K562 (cell line): ENCODE results near the gene PLEKHA8. TPM values are rescaled to one million over a fixed set of nuclear protein-coding genes. Genes with fewer than 3 reads are reported as not detected.

Source experiments
- ELF2 ChIP-seq: fragments of 250-450 bp; sonication (Bioruptor Pico); IDR thresholded peaks from 2 replicates; pipeline ENCODE4 v1.5.0; 2021; ENCODE audit warnings: mild to moderate bottlenecking
- EP400 ChIP-seq: fragments of 450-650 bp; IDR thresholded peaks from 2 replicates; pipeline ENCODE4 v1.6.1; 2017; ENCODE audit warnings: antibody characterized with exemption, mild to moderate bottlenecking, moderate library complexity
- FOXK1 ChIP-seq: sonication (generic); formaldehyde crosslinking; IDR thresholded peaks from 2 replicates; pipeline ENCODE4 v1.8.0; 2022; ENCODE audit warnings: missing genetic modification reagents, mild to moderate bottlenecking, borderline replicate concordance
- HNRNPK ChIP-seq: fragments of 200-400 bp; formaldehyde crosslinking; IDR thresholded peaks from one replicate; pipeline ENCODE4 v1.6.1; 2018; ENCODE audit warnings: mild to moderate bottlenecking, low read depth, low read length; ENCODE audit not compliant: poor library complexity, severe bottlenecking
- HNRNPL ChIP-seq: fragments of 200-400 bp; formaldehyde crosslinking; IDR thresholded peaks from 2 replicates; pipeline ENCODE4 v1.6.1; 2017; ENCODE audit warnings: low read depth, mild to moderate bottlenecking, low read length
- KLF13 ChIP-seq: fragments of 450-650 bp; IDR thresholded peaks from 2 replicates; pipeline ENCODE4 v1.6.1; 2016; ENCODE audit warnings: missing genetic modification characterization, low read depth, mild to moderate bottlenecking, missing compliant biosample characterization, moderate library complexity, borderline replicate concordance
- PHF21A ChIP-seq: fragments of 450-650 bp; IDR thresholded peaks from 2 replicates; pipeline ENCODE4 v1.6.1; 2017; ENCODE audit warnings: low read depth, borderline replicate concordance
- SMARCE1 ChIP-seq: fragments of 450-650 bp; IDR thresholded peaks from 2 replicates; pipeline ENCODE4 v1.7.1; 2016; ENCODE audit warnings: mild to moderate bottlenecking
- SNAPC5 ChIP-seq: fragments of 250-450 bp; sonication (Bioruptor Pico); IDR thresholded peaks from 2 replicates; pipeline ENCODE4 v1.8.0; 2021; ENCODE audit warnings: moderate library complexity, mild to moderate bottlenecking, inconsistent platforms
- TFE3 ChIP-seq: fragments of 450-650 bp; formaldehyde crosslinking; IDR thresholded peaks from 2 replicates; pipeline ENCODE4 v1.4.0; 2020; ENCODE audit warnings: mild to moderate bottlenecking, mixed read lengths
- ZBTB2 ChIP-seq: fragments of 450-650 bp; IDR thresholded peaks from 2 replicates; pipeline ENCODE4 v1.6.1; 2016; ENCODE audit warnings: antibody characterized with exemption
- ZNF318 ChIP-seq, 2 experiments: fragments of 450-650 bp; IDR thresholded peaks; 2 replicates each; pipeline ENCODE4 v1.6.1; 2016; ENCODE audit warnings: mild to moderate bottlenecking in 2 of 2, borderline replicate concordance in 1 of 2, low read depth in 1 of 2, moderate library complexity in 1 of 2
- ZNF644 ChIP-seq: fragments of 200-800 bp; sonication (Bioruptor generic); IDR thresholded peaks from 2 replicates; pipeline ENCODE4 v1.6.1; 2016; ENCODE audit warnings: low read depth, missing genetic modification characterization, missing compliant biosample characterization
- ZNF695 ChIP-seq: fragments of 450-650 bp; formaldehyde crosslinking; IDR thresholded peaks from 2 replicates; pipeline ENCODE4 v1.4.0; 2020; ENCODE audit warnings: mild to moderate bottlenecking, moderate library complexity
- polyA plus RNA-seq, 8 experiments: library from polyadenylated mRNA; depleted of rRNA in 4 of 8; stranded (reverse) in 5 of 8; unstranded in 3 of 8; fragments of >200 nt; fragmentation: Nextera tagmentation in 2 of 8; fragmentation: Illumina TruSeq in 1 of 8; extraction: Ambion mirVana in 2 of 8; extraction: Trizol in 1 of 8; gene quantifications; 2 replicates each; pipeline versions ENCODE4 v1.2.1 to v1.2.3, GENCODE V29; 2011 to 2014; ENCODE audit warnings: inconsistent platforms in 1 of 8, missing spikeins in 1 of 8
- total RNA-seq, 7 experiments: library from RNA; depleted of rRNA in 6 of 7; stranded (reverse); fragments of >200 nt in 6 of 7; fragmentation: Illumina TruSeq in 2 of 7; extraction: Trizol in 2 of 7; gene quantifications; 2 replicates each; pipeline versions ENCODE4 v1.2.1 to v1.2.3, GENCODE V29; 2011 to 2021; ENCODE audit warnings: low replicate concordance in 1 of 7

The PLEKHA8 gene
- total and polyA plus RNA-seq, 9 of the 15 experiments (the other 6 are each of a cell fraction or from before 2014, with no cell fraction given): 3.2 to 16.3 (median 11.8) TPM

- TF ChIP-seq ZBTB2 (peak; percentile 78), ZNF644 (tag) (no peak), HNRNPK (no peak), TFE3 (CRISPR knock-in tag) (no peak), ZNF318 (IDR thresholded peaks at IDR 0.05; ENCODE audit: borderline replicate concordance in 1 of 2, low read depth in 1 of 2) (peak in 1 of 2 experiments; percentile 33; a peak in 1 of 4 replicates), FOXK1 (CRISPR knock-in tag) (no peak), KLF13 (no peak), HNRNPL (no peak), ZNF695 (CRISPR knock-in tag) (no peak), SMARCE1 (peak; percentile 94), ELF2 (no peak), PHF21A (peak; percentile 32; the same call in 1 of the 2 replicates), SNAPC5 (CRISPR knock-in tag) (no peak), EP400 (no peak; the same call in 1 of the 2 replicates)
These were observed 118.0 kb downstream of the PLEKHA8 start (continued) for GRCh38 chr7:30146127-30146612.
